Right hindlimb (tissue), 1 donor: Measurements from ENCODE around the gene ARRDC2.
A peak's percentile ranks its signal among the peaks of the same experiment; 100 is the strongest.
"Not testable (repeated sequence)": the region's sequence is repeated elsewhere in the genome, so short reads cannot be mapped to it uniquely, and the experiment has no call there.

Source experiments
- DNase-seq: peaks from one replicate; pipeline ENCODE4 v3.0.0-alpha.2; 2018

ARRDC2 gene

DNA sequence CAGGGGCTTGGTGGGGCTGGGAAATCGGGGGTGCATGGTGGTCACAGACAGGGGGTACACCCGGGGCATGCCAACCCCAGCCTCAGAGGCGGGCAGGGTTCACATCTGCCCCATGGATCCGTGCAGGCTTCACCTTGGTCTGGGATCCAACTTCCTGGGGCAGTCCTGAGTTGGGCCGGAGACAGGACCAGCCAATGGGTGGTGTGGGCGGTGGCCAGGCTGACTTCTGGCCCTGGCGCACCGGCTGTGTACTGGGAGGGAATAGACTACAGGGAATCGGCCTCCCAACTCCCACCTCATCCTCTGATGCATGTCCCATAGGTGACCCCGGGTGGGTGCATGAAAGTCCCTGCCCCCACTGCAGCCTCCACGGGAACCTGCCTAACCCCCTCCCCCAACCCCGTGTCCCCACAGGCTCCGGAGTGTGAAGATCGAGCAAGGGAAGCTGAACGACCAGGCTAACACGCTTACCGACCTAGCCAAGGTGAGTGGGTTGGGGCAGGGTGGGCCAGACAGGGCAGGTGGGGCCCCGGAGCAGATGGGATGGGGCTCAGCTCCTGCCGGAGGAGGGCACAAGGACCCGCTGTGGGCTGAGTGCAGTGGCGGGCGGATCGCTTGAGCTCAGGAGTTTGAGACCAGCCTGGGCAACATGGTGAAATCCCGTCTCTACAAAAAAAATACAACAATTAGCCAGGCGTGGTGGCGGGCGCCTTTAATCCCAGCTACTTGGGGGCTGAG lies 14.7 kb upstream of the ARRDC2 start:
- DNase-seq = no peak

DNA sequence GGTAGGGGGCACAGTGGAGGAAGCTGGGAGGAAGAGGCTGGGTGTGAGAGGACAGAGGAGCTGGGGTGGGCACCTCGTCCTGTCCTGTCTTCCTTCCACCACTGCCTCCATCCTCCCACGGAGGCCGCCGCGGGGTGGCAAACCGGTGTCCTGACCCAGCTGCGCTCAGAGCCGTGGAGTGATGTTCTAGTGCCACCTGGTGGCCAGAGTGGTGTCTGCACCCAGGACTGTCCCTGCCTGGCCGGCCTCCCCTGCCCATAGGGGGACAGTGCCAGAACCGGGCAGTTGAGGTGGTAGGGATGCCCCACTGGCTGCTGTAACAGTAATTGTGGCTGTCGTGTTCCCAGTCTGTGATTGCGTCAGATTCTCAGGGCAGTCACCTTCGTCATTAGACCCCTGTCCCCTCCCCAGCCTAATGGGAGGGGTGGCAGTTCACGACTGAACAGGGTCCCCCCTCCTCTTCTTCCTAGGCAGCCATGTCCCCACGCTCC lies 11.1 kb upstream of the ARRDC2 start:
- peak; percentile 91 for DNase-seq

DNA sequence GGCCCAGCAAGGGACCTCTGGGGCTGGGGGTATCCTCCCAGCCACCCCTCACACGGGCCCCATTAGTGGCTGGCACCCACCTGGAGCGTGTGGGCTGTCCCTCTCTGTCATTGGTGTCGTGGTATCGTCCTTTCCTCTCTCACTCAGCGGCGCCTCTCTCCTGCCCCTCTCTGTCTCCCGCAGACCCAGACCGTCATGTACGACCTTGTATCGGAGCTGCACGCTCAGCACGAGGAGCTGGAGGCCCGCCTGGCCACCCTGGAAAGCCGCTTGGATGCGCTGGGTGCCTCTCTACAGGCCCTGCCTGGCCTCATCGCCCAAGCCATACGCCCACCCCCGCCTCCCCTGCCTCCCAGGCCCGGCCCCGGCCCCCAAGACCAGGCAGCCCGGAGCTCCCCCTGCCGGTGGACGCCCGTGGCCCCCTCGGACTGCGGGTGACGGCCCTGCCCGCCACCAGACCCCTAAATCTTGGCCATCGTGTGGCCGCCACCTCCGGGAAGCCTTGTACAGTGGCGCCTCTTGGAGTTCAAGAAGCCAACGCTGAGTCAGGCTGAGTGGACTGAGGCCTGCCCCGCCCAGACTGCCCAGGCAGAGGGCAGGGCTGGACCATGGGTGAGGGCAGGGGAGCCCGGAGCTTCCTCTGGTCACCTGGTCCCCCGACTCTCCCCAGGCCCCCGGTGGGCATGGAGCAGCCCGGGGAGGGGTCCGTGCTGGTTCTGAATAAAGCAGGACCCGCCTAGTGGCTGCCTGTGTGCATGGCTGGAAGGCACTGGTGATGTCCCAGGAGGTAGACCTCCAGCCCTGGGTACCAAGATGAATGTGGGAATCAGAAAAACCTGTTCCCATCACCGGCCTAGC lies 9.8 kb upstream of the ARRDC2 start:
- DNase-seq = no peak

DNA sequence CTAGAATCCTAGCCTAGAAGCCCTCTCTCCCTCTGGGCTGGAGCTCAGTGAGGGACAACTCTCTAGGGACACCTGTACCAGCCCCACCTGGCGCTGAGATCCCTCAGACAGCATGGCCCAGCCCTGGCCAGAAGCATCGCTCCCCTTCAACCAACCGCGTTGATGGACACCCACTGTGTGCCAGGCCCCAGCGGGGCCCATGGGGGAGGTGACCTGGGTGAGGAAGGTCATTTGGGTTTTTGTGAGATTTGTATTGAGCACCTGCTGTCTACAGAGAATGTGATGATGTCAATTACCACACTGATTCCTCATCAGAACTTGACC lies 9.2 kb upstream of the ARRDC2 start:
- no peak for DNase-seq

DNA sequence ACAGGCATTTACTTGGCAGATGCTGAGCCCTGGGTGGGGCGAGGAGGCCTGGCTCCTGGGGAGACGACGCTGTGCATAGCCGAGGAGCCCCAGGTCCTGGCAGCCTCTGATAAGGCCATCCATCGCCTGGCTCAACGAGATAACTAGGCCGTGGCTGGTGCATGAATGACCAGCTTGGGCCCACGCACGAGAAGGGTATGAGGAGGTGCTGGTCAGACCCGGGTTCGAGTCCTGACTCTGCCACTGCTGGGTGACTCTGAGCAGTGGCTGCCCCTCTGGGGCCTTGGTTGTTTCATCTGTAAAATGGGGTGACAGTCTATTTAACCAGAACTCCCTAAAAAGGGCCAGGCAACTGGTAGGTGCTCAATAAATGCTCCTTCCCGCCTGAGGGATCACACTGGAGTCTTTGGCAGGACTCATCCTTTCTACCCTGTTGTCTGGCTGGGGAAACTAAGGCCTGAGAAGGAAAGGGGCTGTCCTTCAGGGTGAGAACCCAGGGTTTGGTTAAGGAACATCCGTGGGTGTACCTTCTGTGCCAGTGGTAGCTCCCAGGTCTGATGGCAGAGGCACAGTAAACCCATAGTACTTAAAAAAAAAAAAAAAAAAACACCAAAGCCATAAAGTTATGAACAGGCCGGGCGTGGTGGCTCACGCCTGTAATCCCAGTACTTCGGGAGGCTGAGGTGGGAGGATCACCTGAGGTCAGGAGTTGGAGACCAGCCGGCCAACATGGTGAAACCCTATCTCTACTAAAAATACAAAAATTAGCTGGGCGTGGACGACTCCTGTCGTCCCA lies 8.1 kb upstream of the ARRDC2 start:
- no peak for DNase-seq

DNA sequence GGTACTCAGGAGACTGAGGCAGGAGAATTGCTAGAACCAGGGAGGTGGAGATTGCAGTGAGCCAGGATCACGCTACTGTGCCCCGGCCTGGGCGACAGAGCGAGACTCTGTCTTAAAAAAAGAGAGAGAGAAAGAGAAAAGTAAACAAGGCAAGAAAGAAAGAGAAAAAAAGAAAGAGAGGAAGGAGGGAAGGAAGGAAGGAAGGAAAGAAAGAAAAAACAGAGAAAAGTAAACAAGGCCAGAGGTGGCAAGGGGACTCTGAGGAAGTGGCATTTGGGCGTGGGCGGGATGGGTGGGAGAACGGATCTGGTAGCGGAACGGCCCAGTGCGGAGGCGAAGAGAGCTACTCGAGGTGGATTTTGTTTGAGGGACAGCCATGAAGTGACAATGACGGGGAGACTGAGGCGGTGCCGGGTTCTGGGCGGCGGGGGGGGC lies 7.5 kb upstream of the ARRDC2 start:
- DNase-seq = no peak

DNA sequence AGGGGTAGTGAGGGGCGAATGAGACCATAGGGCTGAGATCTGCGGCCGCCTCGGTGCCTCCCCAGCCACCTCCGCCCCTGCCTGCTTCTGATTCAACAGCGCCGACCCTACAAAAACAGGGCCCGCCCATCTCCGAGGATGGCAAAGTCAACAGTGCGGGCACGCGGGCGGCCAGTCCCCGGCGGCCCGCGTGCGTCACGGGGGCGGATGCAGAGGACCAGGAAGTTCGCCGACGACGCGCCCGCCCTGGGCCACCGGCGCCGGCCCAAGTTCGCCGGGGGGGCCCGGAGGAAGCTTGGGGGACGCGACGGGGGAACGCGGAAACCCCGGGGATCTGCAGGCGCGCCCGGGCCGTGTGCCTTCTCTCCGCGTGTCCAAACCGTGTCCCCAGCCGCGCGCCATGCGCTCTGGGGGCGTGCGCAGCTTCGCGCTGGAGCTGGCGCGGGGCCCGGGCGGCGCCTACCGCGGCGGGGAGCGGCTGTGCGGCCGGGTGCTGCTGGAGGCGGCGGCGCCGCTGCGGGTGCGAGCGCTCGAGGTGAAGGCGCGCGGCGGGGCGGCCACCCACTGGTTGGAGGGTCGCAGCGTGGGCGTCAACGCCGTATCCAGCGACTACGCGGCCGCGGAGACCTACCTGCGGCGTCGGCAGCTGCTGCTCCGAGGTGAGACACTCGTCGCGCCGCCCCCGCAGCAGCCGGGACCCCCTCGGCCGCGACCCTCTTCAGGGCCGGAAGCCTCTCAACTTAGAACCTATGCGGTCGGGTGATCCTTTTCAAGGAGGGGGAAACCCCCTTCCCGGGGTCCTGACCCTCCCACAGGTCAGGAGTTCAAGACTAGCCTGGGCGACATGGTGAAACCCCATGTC lies 6.8 kb upstream of the ARRDC2 start:
- DNase-seq = peak; percentile 83

DNA sequence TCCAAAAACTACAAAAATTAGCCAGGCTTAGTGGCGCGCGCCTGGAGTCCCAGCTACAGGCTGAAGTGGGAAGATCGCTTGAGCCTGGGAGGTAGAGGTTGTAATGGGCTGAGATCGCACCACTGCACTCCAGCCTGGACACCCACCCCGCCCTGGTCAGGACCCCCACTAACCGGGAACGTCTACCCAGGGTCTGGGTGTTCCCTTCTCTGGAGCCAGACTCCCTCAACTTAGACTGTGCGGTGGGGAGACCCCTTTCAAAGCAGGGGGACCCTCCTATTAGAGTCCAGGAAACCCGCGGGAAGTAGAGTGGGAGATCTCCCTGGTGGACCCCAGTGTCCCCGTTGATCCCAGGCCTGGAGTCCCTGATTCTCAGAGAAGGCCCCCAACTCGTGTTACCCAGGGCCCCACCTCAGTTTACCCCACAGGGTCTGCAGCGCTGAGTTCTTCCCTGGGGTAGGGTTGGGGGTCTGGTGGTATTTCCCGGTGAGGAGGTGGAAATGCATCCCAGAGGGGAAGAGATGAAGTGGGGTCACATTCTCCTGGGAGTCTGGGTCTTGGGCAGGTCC lies 6.1 kb upstream of the ARRDC2 start:
- DNase-seq = no peak

DNA sequence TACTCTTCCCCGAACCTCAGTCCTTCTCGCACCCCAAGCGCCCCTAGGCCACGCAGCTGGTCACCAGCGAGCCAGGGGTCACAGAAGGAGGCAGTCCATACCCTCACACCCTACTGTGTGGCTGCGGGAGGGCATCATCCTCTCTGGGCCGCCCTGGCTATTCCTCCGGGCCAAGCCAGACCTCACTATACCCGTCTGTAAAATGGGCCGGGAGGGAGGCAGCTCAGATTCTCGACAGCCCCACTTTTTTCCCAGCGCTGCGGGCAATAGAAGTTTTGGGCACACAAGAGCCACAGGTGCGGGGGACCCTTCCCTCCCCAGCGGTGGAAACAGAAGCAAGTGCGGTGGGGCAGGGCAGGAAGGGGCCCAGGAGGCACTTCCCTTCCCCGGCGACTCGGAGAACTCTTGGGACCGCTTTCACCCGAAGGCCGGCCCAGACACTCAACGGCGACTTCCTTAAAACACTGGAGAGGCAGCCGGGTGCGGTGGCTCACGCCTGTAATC lies 5.6 kb upstream of the ARRDC2 start:
- DNase-seq = no peak

DNA sequence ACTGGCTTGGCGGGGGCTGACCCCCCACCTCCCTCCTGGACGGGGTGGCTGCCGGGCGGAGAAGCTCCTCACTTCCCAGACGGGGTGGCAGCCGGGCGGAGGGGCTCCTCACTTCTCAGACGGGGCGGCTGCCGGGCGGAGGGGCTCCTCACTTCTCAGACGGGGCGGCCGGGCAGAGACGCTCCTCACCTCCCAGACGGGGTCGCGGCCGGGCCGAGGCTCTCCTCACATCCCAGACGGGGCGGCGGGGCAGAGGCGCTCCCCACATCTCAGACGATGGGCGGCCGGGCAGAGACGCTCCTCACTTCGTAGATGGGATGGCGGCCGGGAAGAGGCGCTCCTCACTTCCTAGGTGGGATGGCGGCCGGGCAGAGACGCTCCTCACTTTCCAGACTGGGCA lies 2.2 kb upstream of the ARRDC2 start:
- DNase-seq = not testable (repeated sequence)

DNA sequence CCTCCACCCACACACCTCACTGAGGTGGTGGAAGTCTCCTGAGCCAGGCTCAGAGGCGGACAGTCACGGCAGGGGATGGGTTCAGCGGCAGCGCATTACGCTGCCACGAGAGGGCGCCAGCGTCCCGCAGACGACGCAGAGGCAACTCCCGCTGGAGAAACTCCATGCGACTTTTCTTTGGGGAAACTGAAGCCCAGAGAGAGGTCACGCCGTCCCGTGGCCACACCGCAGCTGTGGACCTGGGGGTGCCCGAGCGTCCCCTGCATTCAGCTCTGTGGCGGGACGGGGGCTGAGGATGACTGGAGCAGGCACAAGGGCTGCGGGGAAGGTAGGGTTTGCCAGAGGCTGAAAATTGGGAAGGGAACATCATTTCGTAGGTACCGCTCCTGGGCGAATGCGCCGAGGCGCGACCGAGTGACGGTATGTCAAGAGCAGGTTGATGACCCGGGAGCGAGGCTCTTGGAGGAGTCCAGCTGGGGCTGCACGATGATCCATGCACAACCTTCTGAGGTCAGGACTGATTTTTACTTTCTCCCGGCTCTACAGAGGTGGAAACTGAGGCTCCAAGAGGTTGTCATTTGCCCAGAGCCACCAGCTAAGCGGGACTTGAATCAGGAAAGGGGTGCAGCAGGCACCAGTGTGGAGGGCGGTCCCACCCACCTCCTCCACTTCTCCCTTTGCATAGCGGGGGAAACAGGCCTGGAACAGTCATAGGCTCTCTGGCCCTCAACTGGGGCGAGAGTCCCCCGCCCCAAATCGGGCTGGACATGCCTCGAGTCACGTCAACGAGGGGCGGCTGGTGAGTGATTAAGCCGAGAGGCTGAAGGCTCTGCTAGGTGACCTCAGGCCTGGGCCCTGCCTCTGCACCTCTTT lies 690 bp upstream of the ARRDC2 start:
- peak; percentile 85 for DNase-seq

DNA sequence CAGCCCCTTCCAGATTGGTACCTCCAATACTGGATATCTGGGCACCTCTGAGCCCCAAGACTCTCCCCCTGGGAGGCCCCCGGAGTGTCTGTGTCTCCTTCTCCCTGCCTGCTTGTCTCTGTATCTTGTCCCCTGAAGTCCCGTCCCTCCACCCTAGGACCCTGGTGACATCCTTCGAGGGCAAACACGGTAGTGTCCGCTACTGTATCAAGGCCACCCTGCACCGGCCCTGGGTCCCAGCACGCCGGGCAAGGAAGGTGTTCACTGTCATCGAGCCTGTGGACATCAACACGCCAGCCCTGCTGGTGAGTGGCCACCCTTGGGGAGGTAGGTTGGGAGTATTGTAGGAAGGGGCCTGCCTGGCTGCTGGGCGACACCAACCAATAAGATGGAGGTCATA lies 844 bp downstream of the ARRDC2 start:
- DNase-seq = no peak

DNA sequence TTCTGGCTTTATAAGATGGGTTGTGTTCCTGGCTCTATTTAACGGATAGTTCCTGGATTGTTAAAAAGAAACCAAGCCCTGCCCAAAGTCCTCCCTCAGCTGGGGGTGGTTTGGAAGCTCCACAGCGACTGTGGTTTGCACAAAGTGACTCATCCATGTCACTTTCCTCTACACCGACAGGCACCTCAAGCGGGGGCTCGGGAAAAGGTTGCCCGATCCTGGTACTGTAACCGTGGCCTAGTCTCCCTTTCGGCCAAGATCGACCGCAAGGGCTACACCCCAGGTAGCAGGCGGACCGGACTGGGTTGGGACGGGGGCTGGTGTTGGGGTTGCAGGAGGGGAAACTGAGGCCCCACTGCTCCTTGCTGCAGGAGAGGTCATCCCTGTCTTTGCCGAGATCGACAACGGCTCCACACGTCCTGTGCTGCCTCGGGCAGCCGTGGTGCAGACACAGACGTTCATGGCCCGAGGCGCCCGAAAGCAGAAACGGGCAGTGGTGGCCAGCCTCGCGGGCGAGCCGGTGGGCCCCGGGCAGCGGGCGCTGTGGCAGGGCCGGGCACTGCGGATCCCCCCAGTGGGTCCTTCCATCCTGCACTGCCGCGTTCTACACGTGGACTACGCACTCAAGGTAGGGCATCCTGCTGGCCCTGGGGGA lies 1.6 kb downstream of the ARRDC2 start:
- DNase-seq = no peak

DNA sequence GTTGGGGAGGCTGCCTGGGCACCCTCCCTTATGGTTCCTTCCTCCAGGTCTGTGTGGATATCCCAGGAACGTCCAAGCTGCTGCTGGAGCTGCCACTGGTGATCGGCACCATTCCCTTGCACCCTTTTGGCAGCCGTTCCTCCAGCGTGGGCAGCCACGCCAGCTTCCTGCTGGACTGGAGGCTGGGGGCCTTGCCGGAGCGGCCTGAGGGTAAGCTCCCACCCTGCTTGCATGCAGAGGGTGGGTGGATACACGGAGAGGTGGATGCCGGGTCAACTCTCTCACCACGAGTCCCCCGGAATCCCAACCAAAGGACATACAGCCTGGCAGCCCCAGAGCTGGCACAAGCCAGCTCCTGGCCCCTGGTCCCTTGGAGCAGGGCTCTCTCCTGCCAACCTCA lies 2.2 kb downstream of the ARRDC2 start:
- no peak for DNase-seq

DNA sequence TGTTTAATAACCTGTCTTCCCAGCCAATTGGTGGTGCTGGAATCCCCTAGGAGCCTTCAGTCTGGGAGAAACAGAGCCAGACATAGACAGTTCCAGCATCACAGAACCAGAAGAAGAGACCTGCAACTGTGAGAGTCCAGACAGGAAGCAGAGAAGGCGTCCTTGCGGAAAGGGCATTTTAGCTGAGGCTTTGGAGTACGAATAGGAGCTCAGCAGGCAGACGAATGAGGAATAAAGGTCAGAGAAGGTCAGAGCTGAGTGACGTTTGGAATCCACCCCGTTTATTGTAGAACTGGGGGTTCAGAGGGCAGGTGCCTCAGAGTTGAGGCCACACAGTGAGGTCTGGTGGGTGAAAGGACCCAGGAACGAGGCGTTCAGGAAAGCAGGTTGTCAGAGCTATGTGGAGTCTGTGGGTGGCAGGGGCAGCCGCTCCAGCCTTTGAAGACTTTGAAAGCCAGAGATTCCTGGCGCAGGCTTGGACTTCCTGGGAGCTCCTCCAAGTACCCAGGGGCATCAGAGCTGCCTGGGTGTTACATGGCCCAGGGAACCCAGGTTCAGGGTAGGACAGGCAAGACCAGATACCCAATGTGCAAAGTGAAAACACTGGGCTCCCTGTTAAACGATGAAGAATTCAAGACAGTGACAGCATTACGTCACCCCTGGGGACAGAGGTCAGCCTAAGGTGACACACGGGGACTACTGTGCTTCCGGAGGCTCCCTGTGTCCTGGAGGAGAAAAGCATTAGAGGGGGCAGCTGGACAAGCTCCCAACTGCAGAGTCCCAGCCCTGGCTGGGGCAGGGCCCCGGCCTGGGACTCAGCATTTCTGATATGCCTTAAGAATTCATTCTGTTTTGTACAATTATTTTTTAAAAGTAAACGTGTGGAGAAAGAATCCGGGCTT lies 5.5 kb downstream of the ARRDC2 start:
- no peak for DNase-seq

DNA sequence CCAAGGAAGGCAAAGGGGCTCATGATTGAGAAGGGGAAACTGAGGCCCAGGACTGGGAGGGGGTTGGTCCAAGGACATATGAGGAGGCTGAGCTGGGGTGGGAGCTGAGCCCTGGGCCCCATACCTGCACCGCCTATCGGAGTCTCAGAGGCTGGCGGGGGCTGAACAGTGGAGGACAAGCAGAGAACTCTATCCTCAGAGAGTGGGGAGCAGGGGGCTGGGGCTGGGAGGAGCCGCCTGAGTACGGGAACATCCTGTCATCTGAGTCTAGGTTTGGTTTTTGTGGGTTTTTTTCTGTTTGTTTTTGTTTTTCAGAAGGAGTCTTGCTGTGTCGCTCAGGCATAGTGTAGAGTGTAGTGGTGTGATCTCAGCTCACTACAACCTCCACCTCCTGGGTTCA lies 6.2 kb downstream of the ARRDC2 start:
- no peak for DNase-seq

DNA sequence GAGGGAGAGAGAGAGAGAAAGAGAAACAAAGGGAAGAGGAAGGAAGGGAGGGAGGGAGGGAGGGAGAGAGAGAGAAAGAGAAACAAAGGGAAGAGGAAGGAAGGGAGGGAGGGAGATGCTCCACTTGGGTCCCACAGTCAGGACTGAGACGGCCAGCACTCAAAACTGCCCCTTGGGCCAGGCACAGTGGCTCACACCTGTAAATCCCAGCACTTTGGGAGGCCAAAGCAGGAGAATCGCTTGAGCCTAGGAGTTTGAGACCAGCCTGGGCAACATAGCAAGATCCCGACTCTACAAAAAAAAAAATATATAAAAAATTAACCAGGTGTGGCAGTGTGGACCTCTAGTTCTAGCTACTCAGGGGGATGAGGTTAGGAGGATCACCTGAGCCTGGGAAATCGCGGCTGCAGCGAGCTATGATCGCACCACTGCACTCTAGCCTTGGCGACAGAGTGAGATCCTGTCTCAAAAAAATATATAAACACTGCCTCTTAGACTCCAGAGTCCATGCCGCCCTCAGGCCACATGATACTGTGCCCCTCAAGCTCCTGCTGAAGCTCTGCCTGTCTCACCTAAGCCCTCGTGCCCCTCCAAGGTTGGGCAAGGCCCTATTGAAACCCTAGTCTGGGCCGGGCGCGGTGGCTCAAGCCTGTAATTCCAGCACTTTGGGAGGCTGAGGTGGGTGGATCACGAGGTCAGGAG lies 8.4 kb downstream of the ARRDC2 start:
- no peak for DNase-seq

DNA sequence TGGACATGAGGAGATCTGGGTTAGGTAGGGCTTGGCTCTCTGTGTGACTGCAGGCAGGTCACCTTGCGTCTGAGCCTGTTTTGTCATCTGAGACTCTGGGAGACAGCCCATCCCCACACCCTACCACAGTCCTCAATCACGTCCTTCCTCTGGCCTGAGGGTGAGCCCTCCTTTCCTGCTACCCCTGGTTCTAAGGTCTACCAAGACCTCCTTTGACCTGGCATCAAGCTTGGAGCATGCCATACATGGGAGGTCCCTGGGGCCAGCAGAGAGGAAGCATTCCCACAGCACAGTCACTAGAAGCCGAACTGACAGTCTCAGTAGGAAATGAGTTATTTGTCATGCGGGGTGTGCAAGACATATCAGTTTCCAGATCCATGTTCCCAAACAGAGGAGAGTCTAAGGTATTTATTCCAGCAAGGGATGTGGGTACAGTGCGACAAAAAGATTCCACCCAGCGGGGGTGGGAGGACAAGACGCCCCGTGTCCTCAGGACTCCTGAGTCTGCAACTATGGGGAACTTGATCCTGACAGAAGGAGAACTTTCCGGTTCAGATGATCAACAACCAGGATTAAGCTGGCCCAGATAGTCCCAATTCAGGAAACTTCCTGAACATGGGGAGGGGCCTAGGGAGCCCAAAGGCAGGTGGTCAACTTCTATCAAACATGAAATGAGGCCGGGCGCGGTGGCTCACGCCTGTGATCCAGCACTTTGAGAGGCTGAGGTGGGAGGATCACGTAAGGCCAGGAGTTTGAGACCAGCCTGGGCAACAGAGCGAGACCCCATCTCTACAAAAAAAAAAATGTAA lies 9.5 kb downstream of the ARRDC2 start:
- no peak for DNase-seq
